GM19463 (cell line): ENCODE measurements around the gene KCNG2.
"Not testable (repeated sequence)": the region's sequence is repeated elsewhere in the genome, so short reads cannot be mapped to it uniquely, and the experiment has no call there.

Source experiments
- ATAC-seq: cut with Tn5 transposase; IDR thresholded peaks from one replicate; pipeline ENCODE4 v1.9.1; 2021; ENCODE audit warnings: mild to moderate bottlenecking, moderate library complexity; ENCODE audit not compliant: unreplicated experiment

The KCNG2 gene

DNA sequence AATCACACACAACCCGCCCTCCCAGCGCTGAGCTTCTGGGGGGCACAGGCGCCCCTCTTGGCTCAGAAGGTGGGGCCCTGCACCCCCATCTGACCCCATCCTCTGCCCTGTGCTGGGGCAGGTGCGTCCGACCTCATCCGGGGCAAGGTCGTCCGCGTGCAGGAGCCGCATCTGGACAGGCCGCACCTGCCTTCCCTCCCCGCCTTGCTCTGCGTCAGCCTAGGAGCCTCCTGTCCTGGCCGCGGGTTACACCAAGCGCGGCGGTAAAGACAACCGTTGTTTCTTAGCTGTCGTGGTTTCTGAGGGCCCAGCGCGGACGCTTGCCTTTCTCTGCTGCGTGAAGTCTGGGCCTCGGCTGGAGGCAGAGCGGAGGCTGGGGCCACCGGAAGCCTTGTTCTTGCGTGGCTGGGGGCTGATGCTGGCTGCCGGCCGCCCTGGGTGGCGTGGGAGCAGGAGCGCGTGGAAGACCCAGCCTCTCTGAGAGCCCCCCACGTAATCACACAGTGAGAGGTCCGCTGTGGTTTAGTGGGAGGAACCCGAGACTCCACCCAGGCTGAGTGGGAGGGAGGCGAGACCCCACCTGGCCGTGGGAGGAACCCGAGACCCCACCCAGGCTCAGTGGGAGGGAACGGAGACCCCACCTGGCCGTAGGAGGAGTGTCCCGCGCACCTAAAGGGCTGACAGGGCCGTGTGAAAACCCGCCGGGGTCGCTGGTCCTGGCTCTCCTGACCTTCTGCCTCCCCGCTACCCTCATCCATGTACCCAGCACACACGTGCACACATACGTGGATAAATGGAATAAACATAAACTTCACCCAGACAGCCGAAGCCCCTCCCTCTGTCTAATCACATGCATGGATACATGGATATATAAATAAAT lies 51.8 kb downstream of the KCNG2 start:
- ATAC-seq, result no peak

DNA sequence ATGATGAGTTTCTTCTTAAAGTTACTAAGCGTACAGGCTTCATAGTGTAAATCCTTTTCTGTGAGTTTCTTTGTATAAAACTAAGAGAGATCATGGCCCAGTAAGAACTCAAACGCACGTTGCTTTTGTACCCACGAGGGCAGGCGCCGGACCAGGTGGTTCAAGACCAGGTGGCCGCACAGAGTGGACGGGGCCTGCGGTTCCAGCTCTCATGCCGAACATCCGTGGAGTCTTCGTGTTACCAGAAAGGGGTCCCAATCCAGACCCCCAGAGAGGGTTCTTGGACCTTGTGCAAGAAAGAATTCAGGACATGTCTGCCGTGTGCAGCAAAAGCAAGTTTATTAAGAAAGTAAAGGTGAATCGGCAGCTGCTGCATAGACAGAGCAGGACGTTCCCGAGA lies 53.0 kb downstream of the KCNG2 start:
- no peak for ATAC-seq

DNA sequence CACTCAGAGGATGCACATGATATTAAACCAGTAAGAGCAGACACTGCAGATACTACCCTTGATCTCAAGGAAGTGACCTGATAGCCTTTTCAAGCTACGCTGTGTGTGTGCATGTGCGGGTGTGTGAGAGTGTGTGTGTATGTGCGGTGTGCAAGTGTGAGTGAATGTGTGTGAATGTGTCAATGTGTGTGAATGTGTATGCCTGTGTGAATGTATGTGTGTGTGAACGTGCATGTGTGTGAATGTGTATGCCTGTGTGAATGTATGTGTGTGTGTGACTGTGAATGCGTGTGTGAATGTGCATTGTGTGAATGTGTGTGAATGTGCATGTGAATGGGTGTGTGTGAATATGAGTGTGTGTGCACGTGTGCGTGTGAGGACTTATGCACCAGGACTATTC lies 53.8 kb downstream of the KCNG2 start:
- ATAC-seq, result no peak

DNA sequence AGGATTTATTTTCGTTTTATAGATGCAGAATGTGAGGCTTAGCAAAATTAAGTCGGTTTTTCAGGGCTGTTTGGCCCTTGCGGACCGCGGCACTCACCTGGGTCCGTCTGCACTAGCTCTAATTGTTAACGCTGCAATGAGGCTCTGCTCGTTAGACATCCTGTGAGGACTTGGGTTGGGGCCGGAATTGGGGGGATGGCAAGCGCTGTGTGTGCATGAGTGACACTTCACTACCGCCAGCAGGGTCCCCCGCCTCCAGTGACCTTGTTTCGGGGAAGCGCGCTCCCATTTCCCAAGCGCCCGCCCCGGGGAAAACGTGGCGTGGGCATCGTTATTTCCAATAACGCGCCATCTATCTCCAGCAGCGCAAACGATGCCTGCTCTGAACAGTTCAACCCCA lies 54.2 kb downstream of the KCNG2 start:
- ATAC-seq, result no peak

DNA sequence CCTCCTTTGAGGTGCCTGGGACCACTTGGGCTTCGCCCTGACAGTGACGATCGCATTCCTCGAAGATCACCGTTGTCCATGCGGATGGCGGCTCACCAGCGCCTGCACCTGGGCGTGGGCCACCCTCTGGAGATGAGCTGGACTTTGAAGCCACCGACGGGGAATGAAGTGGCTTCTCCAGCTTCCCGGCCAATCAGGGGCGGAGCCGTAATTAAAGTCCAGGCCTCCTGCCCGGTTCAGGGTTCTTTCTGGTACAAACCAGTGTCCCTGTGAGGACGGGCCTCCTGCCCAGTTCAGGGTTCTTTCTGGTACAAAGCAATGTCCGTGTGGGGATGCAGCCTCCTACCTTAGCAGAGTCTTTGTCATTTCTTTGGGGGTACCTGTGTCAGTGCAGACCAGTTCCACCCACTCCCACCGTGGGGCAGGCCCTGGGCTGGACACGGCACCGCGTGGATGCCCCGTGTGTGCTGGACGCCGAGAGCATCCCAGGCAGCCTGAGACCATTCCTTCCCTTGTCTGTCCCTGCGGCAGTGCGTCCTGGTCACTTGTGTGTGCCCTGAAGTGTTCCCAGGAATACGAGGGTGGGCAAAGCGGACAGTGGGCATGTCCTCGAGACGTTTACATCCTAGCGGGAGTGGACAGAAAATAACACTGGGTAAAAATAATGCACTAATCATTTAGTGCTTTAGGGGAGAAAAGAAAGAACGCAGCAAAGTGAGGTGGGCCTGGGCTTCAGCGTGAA lies 55.0 kb downstream of the KCNG2 start:
- no peak for ATAC-seq

DNA sequence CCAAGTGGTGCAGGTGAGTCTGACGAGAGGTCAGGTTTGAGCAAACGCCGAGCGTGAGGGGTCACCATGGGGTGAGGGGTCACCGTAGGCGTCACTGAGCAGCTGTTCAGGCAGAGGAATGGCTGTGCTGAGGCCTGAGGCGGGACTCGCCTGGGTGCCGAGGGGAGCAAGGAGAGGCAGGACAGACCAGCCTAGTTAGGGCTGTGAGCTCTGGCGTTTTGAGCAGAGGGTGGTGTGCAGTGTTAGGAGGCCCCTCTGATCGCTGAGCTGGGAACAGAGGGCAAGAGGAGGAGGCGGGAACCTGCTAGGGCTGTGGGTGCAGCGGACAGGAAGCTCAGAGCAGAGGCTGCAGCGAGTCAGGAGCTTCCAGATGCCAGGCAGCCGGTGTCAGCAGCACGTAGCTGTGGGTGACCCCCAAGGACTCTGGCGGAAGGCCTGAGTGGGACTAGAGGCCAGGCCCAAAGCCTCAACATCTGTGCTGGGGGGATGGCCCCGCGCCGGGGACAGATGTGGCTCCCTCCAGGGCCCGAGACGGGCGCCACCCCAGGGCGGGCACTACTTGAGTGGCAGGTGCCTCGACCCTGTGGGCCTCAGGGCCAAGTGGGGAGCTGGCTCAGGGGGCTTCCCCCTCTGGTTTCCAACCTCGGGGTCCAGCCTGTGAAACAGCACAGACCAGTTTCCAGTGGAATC lies 55.7 kb downstream of the KCNG2 start:
- no peak for ATAC-seq

DNA sequence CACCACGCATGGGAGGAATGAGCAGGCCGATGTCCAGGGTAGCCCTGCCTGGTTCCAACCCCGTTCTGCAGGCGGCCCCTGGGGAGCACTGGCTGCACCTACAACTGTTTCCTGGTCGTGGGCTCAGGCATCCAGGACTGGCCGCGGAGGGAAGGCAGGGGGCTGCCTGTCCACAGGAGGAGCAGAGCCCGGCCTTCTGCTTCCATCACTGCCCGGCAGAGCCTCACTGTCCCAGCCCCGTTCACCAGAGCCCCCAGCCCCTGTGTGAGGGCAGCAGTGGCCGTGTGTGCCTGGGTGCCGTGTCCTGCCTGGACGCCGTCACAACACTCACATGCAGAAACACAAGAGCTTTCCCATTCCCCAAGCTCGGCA lies 56.2 kb downstream of the KCNG2 start:
- no peak for ATAC-seq

DNA sequence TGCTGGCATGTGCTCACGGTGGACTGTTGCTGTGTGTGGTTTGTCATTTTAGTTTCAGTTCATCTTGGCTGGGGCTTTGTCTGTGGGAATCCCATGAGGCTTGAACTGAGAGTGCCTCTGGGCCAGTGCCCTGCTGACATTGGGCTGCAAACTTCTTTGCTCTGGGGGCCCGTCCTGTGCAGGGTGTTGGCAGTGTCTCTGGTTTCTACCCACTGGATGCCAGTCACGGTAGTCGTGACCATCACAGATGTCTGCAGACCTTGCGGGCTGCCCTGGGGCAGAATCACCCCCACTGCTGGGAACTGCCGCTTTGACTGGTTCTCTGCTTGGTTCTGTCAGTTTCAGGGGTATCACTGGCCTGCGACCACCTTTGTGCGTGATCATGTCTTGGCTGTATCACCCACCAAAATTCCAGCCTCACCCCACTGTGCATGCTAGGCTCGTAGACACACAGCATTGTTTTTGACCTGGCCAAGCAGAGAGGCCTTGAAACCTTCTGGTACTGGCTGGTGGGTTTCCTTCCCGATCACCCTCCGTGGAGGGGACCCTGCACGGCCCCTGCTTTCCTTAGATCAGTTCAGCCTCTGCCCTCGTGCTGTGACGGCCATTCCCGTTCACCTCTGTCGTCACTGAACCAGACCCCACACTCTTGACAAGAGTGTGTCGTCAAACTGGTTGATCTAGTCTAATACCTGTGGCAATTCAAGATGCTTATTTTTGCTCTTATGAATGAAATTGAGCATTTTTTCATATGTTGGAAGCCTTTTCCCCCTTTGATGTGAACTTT lies 57.6 kb downstream of the KCNG2 start:
- peak; percentile 95 for ATAC-seq

DNA sequence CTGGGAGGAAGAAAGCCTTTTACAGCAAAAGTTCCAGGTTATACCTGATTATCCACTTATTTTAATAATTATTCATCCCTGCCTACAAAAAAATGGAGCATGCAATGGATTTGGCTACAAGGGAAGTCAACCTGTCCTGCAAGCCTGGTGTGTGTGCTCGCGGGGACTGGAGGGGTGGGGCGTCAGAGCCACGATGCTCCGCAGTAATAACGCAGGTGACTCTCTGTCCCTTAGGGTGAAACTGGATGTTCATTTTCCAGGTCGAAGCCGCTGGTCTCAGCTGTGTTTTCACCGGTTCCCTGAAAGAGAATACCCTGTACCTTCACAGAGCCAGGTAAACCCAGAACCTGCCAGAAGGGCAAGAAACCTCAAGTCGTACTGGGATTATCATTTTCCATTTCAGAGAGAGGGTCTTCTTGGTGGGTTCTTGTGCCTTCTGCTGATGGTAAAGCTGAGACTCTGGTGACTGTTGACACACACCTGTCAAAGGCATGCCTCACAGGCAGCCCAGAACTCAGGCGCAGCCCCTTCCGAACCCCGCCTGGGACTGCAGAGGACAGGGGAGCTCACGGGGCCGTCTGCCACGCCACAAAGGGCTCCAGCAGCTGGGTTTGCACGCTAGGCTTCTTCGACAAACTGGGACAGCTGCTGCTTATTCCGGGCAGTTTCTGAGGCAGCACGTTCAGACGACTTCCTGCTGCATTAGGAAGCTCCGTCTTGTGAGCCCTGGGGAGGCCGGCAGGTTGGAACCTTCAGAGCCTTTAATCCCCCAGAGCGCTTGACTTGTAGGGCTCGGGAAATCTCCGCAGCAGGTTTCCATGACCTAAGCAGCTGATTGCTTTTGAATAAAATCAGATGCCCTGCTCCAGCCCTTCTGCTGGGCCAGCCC lies 58.6 kb downstream of the KCNG2 start:
- no peak for ATAC-seq

DNA sequence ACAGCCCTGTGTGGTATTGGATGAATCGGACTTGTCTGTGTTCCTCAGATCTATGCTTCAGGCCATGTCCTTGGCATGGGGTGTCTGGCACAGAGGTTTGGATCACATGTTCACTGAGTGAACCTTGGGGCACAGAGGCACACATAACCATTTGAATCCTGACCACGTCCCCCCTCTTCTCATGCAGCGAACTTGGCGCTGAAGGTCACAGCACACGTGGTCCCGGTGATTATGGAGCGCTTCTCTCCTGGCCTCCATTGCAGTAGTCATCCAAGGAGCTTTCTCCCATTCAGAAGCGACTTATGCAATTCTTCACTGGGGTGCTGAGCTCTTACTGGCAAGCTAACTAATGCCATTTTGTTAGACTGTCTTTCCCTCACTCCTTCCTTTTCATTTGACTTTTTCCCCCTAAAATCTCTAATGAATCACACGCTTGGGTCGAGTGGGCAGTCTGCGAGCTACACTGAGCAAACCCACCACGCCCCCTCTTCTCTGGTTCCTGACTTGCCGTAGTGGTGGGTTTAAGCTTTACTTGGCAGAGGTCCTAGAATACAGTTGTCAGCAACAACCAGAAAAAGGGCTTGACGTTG lies 59.4 kb downstream of the KCNG2 start:
- no peak for ATAC-seq

DNA sequence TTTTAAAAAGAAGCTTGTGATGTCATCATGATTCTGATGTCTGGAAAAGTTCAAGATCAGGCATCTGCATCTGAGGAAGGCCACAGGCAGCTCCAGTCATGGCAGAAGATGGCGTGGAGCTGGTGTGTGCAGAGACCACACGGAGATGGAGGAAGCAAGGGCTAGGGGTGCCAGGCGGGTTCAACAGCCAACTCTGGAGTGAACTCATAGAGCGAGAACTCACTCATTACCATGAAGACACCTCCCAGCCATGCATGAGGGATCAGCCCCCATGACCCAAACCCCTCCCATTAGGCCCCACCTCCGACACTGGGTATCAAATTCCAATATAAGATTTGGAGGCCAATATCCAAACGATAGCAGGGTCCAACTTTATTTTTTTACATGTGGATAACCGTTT lies 61.6 kb downstream of the KCNG2 start:
- no peak for ATAC-seq

DNA sequence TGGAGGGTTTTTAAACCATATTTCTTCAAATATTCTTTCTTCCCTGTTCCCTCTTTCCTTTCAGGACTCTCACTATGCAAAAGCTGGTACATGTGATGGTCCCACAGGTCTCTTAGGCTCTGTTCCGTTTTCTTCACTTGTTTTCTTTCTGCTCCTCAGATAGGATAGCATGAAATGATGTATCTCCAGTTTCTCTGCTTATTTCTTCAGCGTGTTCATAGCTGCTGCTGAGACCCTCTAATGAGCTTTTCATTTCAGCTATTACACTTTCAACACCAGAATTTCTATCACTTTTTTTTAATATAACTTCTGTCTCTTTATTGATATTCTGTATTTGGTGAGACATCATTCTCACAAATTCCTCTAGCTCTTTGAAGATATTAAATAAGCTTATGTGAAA lies 63.9 kb downstream of the KCNG2 start:
- no peak for ATAC-seq

DNA sequence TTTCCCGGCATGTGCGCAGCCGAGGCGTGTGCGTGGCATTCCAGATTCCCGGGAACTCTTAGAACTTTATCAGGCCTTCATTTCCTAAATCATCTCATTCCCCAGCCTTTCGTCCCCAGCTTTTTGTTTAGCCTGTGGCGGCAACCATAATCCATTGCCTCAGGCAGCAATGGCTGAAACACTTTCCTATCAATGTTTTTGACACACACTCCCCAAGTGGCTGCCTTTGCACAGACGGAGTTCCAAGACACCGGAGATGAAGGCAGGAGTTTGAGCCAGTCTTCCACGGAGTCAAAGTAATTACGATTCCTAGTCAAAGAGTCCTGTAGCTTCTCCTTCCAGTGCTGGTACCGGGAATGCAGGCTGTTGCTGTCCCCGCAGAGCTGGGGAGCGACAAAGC lies 64.8 kb downstream of the KCNG2 start:
- ATAC-seq, result no peak

DNA sequence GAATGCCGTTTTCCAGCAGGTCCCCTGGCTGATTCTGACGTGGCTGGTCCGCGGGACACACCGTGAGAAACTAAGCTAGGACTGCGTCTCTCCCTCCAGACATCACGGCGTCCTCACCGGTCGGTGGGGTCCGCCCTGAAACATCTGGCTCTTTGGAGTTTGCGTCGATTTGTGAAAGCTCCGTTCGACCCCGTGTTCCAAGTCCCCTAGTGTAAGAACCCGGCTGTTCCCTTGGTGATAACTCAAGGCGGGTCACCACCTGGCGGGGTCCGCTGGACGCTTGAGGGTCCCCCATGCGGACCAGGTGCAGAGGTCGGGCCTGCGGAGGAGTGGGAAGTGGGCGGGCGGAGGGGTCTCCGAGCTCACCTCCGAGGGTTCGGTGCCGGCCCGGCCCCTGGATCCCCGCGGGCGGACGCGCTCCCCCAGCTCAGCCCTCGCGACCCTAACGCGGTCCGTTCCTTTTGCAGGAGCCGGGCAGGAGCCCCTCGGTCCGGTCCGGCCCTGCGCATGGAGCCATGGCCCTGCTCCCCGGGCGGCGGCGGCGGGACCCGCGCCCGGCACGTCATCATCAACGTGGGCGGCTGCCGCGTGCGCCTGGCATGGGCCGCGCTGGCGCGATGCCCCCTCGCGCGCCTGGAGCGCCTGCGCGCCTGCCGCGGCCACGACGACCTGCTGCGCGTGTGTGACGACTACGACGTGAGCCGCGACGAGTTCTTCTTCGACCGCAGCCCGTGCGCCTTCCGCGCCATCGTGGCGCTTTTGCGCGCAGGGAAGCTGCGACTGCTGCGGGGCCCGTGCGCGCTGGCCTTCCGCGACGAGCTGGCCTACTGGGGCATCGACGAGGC lies 65.6 kb downstream of the KCNG2 start:
- no peak for ATAC-seq

DNA sequence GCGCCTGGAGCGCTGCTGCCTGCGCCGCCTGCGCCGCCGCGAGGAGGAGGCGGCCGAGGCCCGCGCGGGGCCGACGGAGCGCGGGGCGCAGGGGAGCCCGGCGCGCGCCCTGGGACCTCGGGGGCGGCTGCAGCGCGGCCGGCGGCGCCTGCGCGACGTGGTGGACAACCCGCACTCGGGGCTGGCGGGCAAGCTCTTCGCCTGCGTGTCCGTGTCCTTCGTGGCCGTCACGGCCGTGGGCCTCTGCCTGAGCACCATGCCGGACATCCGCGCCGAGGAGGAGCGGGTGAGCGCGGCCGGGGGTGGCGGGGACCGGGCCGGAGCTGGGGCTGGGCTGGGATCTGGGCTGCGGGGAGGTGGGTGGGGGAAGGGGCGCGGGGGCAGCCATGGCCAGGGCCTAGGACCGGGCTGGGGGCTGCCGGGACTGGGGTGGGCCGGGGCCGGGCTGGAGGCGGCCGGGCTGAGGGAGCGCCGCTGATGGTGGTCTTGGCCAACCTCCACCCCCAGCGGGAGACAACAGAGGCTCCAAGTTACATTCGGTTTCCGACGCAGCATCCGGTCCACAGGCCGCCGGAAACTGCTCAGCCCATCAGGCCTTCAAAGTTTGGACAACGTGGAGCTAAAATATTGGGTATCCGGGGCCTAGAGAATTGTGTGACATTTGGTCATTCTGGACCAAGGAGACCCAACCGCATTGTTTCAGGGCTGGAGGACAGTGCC lies 66.4 kb downstream of the KCNG2 start:
- no peak for ATAC-seq

DNA sequence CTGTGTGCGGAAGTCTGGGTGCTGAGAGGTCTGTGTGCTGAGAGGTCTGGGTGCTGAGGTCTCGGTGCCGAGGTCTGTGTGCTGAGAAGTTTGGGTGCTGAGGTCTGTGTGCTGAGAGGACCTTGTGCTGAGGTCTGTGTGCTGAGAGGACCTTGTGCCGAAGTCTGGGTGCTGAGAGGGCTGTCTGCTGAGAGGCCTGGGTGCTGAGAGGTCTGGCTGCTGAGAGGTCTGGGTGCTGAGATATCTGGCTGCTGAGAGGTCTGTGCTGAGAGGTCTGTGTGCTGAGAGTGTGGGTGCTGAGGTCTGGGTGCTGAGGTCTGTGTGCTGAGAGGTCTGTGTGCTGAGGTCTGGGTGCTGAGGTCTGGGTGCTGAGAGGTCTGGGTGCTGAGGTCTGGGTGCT lies 67.2 kb downstream of the KCNG2 start:
- ATAC-seq, result not testable (repeated sequence)

DNA sequence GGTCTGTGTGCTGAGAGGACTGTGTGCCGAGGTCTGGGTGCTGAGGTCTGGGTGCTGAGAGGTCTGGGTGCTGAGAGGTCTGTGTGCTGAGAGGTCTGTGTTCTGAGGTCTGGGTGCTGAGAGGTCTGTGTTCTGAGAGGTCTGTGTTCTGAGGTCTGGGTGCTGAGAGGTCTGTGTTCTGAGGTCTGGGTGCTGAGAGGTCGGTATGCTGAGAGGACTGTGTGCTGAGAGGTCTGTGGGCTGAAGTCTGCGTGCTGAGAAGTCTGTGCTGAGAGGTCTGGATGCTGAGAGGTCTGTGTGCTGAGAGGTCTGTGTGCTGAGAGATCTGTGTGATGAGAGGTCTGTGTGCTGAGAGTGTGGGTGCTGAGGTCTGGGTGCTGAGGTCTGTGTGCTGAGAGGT lies 68.2 kb downstream of the KCNG2 start:
- not testable (repeated sequence) for ATAC-seq
